Fibroblast of the aortic adventitia (primary cell): ENCODE results near the gene SDF4. TPM values are rescaled to one million over a fixed set of nuclear protein-coding genes. Genes with fewer than 3 reads are reported as not detected.

Experiments used
- DNase-seq: peaks from one replicate; pipeline ENCODE4 v3.0.0-alpha.2; 2010; ENCODE audit warnings: low read depth
- H3K4me3 ChIP-seq: 2 replicates; pipeline ENCODE4 v1.5.1; 2011; ENCODE audit warnings: low read depth, mild to moderate bottlenecking, control low read depth, low read length, moderate library complexity
- total RNA-seq: library from RNA; depleted of rRNA; stranded (reverse); fragments of >200 nt; gene quantifications from 2 replicates; pipeline ENCODE4 v1.2.3, GENCODE V29; 2012; ENCODE audit warnings: low replicate concordance
- TF ChIP-seq, protein P1 (sequence below): IDR thresholded peaks from 2 replicates; pipeline ENCODE4 v1.5.1; 2011; ENCODE audit warnings: mild to moderate bottlenecking, low read length, control low read depth, inconsistent platforms; ENCODE audit not compliant: insufficient read depth

Gene SDF4
- total RNA-seq, 1 donor = 91.6 TPM

DNA sequence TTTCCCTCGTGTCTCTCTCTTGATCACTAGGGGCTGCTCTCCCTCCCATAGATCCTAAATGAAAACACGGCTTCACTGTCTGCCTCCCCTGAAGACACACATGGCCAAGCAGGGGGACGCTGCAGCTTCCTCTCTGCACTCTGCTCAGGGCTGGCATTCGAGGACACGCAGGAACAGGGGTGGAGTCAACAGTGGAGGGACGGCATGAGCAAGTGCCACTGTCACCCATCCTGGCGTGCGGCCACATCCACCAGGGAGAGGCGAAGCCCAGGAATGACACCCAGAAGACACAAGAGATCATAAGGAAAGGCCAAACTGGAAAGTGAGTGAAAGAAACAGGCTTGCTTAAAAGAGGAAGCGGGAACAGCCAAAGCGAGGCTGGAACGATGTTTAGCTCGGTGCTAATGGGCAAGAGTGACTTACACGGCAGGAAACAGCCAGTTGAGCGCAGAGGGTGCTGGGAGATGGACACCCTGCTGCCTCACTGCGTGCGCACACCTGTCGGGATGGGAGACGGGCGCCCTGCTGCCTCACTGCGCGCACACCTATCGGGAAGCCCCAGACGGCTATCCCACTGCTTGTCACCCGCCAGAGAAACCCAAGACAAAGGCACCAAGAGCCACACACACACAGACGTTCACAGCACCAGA is 28.3 kb upstream of the SDF4 start:
- H3K4me3 ChIP-seq = no peak overlapping the region
- TF ChIP-seq, protein P1, sequence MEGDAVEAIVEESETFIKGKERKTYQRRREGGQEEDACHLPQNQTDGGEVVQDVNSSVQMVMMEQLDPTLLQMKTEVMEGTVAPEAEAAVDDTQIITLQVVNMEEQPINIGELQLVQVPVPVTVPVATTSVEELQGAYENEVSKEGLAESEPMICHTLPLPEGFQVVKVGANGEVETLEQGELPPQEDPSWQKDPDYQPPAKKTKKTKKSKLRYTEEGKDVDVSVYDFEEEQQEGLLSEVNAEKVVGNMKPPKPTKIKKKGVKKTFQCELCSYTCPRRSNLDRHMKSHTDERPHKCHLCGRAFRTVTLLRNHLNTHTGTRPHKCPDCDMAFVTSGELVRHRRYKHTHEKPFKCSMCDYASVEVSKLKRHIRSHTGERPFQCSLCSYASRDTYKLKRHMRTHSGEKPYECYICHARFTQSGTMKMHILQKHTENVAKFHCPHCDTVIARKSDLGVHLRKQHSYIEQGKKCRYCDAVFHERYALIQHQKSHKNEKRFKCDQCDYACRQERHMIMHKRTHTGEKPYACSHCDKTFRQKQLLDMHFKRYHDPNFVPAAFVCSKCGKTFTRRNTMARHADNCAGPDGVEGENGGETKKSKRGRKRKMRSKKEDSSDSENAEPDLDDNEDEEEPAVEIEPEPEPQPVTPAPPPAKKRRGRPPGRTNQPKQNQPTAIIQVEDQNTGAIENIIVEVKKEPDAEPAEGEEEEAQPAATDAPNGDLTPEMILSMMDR = no peak
- no peak for DNase-seq

DNA sequence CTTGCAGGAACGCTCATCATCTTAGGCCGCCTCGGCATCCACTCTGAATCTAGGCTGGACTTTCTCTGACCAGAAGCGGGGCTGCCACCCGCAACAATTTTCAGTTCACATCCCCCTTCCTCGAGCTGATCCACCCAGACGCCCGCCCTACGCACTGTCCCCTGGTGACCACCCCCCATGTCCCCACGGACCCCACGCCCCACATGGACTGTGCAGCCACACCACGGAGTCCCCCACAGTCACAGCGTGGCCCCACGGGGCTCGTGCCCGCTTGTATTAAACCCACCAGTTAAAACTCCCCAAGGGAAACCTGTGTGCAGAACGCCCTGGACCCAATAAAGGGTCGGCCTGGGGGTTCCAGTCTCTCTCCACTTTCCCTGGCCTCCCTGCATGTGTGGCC is 27.7 kb upstream of the SDF4 start:
- no peak overlapping the region for H3K4me3 ChIP-seq
- TF ChIP-seq, protein P1 = no peak
- no peak for DNase-seq

DNA sequence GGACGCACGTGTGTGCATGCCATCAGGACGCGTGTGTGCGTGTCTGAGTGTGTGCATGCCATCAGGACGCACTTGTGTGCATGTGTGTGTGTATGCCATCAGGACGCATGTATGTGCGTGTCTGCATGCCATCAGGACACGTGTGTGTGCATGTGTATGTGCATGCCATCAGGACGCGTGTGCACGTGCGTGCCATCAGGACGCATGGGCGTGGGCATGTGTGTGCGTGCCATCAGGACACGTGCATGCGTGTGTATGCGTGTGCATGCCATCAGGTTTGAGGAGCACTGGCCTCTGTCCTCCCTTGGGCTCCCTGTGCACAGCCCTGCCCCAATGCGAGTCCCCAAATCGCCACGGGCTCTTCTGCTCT is 27.3 kb upstream of the SDF4 start:
- TF ChIP-seq, protein P1 = no peak
- DNase-seq = no peak
- no peak overlapping the region for H3K4me3 ChIP-seq

DNA sequence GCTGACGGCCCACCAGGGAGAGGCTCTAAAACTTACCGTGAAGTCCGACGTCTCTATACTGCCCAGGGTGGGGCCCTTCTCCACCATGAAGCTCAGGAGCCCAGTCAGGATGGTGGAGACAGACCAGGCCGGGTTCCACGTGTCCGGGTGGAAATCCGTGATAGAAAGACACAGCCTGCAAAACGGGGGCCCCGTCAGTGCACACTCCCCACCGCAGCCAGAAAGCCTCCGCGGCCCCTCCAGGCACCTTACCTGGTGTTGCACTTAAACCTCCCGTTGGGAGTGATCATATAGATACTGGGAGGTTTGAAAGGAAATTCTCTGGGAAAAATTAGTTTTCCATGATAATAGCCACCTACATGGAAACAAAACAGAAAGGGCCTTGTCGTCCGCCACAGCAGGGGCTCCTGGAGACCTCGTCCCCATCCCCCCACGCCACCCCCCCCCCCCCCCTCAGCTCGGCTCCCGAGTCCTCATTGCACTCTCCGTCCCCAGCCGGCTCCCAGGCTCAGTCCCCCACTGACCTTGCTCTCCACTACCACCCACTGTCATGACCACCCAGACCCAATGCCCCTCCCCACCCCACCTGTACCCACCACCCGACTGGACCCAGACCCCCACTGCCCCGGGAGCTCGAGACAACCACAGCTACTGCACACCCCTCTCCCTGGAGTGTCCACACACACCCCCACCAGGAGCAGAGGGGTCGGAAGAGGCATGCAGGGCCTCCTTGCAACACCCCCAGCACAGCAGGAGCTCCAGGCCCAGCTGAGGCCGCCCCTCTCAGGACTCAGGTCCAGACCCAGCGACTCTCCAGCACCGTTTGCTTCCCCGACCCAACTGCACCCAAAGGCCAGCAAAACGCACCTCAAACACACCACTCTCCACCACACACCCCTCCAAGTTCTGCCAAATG is 25.4 kb upstream of the SDF4 start:
- no peak overlapping the region for H3K4me3 ChIP-seq
- TF ChIP-seq, protein P1 = no peak

DNA sequence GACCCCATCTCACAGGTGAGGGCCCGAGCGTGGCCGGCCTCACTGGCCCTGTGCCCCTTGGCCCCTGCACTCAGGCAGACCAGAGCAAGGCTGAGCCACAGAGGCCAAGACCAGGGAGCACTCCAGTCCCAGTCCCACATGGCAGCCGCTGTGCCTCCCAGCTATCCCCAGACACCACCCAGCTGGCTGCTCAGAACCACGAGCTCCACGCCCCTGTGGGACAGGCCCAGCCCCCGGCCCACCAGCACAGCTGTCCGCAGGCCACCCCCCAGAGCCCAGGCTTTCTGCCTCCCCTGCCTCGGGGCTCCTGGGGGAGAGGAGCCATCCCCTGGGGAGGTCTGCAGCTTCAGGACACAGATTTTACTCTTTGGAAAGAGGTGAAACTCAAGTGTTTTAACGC is 23.8 kb upstream of the SDF4 start:
- DNase-seq = no peak
- H3K4me3 ChIP-seq = no peak overlapping the region
- TF ChIP-seq, protein P1 = no peak

More for the DNA sequence above, 25.4 kb upstream of the SDF4 start:
- DNase-seq = no peak

DNA sequence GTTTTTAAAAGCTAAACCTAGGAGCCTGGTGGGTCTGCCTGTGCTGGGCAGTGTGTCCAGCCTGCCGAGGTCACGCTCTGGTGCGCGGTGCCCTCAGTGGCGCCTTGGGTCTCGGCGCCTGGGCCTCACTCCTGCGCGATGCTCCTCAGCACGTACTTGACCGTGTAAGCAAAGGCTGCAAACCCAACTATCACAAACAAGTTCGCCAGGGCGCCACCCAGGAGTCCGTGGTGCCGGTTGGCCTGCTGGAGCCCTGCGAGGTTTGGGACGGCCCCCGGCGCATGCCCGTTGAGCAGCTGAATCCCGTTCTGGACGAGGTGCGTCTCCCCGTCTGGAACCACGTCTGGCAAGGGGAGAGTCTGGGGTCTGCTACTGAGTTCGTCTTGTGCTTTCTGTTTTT is 23.3 kb upstream of the SDF4 start:
- DNase-seq = no peak
- TF ChIP-seq, protein P1 = no peak
- no peak overlapping the region for H3K4me3 ChIP-seq
